EL (cell line): ENCODE measurements around the gene SNAPIN.
"Not testable (repeated sequence)": the region's sequence is repeated elsewhere in the genome, so short reads cannot be mapped to it uniquely, and the experiment has no call there.

ENCODE experiments used
- DNase-seq: peaks from one replicate; pipeline ENCODE4 v3.0.0-alpha.2; 2016

The SNAPIN gene

DNA sequence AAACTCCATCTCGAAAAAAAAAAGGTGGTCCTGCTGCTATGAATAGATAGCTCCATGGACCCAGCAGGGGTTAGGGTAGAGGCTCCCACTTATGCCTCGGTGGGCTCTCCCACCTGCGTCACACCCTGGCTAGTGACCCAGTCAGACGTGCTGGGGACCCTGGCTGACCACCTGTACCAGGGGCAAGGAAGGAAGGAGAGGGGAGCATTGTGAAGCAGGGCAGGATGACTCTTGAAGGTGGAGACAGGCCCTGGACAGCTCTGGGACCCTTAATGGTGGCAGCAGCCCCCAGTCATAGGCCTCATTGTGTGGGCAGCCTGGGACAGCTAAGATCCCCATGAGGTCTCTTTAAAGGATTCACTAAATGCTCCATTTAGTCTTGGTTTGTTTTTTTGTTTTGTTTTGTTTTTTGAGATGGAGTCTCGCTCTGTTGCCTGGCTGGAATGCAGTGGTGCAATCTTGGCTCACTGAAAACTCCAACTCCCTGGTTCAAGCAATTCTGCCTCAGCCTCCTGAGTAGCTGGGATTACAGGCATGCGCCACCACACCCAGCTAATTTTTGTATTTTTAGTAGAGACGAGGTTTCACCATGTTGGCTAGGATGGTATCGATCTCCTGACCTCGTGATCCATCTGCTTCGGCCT is 10.4 kb upstream of the SNAPIN start:
- no peak for DNase-seq

DNA sequence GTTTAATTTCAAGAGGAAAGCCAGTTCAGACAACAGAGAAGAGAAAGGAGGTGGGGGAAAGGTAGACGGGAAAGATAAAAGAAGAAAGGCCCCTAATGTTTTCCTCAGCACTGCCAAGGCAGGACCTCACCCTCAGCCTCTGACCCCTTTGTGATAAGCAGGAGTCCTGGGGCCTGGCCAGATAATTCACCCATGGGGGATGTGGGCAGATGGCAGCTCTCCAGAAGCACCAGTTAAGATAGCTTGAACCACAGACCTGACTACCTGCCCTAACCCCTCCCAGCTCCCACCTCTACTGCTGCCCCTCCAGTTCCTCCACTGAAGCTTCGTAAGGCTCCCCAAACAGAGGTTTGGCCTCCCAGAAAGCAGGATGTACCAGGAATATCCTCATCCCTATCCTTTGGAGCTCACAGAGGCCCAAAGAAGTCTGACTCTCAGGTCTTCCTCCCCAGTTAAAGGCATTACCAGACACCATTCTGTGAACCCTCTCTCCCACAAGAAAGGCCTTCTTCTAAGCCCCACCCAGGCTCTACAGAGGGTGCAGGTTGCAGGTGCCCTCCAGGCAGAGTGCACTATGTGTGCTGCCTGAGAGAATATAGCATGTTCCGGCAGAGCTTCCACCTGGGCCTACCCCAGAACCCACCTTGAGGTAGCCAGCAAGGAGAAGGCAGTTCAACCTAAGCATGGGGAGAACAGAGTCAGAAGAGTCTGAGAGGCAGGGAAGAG is 9.2 kb upstream of the SNAPIN start:
- no peak for DNase-seq

DNA sequence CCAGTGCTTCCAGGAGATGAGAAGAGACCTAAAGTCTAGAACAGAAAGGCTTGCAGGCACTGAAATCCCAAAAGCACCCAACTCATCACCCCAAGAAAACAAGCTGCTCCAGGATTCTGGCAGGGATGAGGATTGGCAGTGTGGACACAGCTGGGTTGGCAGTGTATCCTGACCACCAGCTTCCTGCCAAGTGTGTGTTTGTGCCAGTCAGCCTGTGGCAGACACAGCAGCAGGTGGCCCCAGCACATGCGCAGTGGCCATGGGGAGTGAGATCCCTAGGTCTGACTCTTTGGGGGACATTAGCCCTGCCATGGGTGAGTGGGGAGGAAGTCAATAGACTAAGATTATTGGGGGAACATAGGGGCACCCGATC is 8.7 kb upstream of the SNAPIN start:
- no peak for DNase-seq

DNA sequence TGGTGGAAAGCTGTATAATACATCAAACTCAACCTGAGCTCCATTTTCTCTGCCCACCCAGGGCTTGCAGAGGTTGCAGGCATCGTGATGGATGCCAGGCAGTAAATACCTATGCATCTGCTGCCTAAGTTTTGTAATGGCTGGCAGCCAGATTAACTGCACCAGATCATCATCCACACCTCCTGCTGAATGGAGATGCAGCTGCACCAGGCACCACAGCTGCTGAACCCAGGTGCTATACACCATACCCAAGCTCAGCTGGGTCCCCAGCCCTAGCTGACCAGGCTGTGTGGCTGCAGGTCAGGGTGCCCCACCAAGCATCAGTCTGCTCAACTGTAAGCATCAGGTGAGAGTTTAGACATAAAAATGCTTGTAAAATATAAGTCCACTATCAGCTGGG is 6.7 kb upstream of the SNAPIN start:
- no peak for DNase-seq

DNA sequence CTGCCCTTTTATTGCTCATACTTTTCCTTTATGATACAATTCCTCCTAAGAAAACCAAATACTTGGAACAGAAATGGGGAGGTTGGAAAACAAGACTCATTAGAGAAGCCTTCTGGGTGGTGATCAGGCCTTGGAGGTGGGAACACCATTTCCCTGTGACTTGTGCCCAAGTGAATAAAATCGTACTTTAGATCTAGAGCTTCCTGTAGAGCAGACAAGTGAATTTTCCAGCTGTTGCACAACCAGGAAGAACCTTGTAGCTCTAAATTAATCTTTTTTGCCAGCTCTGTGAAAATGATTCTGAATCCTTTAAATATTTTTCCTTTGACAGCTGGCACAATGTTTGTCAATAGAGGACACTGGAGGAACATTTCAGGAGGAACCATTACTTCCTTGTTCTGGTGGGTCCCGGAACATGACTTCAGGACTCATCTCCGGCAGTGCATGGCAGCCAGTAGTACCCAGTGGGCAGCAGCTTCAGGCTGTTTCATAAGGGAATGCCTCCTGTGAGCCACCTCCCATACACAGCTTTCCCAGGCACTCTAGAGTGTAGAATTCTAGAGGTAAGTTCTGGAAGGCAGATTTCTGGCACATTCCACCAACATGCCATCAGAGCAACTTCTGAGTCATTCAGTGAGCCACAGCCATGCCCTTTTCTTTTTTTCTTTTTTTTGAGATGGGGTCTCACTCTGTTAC is 5.5 kb upstream of the SNAPIN start:
- peak; percentile 73 for DNase-seq

DNA sequence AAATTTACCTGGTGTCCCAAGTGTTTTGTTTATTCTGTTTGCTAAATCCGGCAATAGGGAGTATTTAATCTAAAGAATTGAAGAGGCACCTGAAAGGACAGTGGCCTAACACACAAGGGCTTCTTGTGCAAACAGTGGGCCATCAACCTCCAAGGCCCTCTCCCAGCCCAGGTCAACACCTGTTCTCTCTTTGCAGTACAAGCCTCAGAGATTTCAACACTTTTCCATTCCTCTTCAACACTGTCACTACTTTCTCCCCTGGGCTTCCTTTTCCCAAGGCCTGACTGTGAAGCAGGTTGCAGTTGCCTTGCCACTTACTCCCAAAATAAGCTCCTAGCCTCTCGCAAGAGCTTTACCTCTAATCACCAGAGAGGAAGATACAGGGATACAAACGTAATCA is 3.2 kb upstream of the SNAPIN start:
- DNase-seq: no peak

DNA sequence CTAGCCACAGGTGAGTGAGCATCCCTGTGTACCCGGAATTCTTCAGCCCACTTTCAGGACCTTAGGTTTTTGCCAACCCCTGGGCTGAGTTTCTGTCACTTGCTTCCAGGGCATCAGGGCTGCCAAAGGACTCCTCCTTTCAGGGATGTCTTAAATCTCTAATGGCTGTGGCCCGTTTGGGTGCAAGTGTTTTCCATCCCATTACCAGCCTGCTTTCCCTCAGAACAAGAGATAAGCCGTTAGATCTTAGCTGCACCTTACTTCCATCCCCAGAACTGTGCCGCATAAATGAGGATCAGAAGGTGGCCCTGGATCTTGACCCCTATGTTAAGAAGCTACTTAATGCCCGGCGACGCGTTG is 652 bp downstream of the SNAPIN start:
- no peak for DNase-seq

DNA sequence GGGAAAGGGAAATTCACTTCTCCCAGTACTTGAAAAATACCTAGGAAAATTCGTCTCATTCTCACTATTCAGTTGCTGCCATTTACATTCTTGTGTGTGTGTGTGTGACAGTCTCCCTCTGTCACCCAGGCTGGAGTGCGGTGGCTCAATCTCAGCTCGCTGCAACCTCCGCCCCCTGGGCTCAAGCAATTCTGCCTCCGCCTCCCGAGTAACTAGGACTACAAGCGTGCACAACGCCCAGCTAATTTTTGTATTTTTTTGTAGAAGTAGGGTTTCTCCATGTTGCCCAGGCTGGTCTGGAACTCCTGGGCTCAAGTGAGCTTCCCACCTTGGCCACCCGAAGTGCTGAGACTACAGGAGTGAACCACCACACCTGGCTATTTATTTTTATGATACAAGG is 1.2 kb downstream of the SNAPIN start:
- DNase-seq: no peak

DNA sequence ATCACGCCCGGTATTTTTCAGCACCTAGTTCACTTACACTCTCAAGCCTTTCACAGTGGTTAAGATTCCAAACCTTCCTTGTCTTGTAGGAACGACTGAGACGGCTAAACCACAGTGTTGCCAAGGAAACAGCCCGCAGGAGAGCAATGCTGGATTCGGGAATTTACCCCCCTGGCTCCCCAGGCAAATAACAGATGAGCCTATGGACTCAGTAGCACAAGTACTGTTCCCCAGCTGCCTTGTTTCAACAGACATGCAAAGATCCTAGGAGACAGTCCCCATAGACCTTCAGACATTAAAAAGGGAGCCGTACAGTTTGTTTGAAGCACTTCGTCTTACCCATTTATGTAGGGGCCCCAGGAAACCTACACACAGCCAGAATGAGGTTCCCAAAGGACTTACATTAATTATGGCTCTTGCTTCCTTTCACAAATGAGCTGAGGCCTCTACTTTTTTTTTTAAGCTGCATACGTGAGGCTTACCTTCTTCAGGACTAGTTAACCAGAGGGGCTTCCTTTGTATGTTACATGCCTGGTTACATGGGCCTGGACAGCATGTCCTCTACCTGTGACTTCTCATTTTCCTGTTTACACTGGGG is 2.7 kb downstream of the SNAPIN start:
- DNase-seq: no peak

DNA sequence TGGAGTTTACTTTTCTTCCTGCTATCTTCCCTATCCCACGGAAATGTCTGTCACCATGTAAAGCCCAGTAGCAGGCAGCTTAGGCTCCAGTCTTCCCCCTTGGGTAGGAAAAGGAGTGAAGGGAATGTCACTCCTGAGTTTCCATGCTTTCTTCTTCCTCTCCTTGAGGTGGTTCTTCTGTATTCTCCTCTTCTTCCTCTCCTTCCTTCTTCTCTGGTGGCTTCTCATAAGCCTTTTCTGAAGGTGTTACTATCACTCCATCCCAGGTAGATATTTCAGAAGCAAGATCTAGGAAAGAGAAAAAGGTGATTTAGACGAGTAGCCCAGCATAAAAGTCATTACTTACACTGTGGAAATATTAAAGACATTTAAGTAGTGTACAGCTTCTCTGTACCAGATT is 3.8 kb downstream of the SNAPIN start:
- no peak for DNase-seq

DNA sequence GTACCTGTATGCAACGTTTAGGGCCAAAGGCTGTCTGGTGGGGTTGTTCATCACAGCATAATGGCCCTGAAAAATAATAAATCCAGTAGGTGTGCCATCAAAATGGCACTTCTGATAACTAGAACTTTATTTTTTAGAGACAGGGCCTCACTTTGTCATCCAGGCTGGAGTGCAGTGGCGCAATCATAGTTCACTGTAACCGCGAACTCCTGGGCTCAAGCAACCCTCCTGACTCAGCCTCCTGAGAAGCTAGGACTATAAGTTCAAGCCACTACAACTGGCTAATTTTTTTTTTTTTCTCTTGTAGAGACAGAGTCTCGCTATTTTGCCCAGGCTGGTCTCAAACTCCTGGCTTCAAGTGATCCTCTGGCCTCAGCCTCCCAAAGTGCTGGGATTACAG is 4.7 kb downstream of the SNAPIN start:
- peak; percentile 47 for DNase-seq

DNA sequence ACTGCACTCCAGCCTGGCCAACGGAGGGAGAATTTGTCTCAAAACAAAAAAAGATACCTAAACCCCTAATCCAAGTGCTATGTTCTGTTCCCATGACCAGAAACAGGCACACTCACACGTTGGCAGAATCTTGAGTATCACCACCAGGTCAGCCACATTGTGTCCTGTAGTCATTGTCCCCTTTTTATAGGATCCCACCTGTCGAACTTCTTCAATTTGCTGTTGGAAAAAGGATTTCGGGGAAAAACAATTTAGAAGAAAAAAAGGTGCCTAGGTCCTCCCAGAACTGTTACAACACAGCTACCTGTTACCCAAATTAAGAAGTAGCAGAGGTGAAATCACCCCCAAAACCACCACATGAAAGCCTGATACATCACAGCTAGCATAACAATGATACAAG is 8.9 kb downstream of the SNAPIN start:
- no peak for DNase-seq

DNA sequence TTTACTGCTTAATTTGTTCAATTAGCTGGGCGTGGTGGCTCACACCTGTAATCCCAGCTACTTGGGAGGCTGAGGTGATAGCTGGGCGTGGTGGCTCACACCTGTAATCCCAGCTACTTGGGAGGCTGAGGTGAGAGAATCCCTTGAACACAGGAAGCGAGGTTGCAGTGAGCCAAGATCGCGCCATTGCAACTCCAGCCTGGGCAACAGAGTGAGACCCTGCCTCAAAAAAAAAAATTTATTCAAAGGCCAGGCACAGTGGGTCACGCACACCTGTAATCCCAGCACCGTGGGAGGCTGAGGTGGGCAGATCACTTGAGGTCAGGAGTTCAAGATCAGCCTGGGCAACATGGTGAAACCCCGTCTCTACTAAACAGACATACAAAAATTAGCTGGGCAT is 10.2 kb downstream of the SNAPIN start:
- not testable (repeated sequence) for DNase-seq

DNA sequence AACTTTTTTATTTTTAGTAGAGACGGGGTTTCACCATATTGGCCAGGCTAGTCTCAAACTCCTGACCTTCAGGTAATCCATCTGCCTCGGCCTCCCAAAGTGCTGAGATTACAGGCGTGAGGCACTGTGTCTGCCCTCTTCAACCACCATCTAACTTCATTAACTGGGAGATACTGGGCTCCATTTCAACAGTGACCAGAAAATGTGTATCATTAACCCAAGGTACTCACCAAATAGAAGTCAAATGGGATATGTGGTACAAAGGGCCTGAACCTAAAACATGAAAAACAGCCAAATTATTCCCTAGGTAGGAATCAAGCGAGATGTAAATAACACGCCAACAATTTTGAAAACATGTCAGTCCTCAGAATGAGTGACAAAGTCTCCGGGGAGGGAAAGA is 11.1 kb downstream of the SNAPIN start:
- no peak for DNase-seq

DNA sequence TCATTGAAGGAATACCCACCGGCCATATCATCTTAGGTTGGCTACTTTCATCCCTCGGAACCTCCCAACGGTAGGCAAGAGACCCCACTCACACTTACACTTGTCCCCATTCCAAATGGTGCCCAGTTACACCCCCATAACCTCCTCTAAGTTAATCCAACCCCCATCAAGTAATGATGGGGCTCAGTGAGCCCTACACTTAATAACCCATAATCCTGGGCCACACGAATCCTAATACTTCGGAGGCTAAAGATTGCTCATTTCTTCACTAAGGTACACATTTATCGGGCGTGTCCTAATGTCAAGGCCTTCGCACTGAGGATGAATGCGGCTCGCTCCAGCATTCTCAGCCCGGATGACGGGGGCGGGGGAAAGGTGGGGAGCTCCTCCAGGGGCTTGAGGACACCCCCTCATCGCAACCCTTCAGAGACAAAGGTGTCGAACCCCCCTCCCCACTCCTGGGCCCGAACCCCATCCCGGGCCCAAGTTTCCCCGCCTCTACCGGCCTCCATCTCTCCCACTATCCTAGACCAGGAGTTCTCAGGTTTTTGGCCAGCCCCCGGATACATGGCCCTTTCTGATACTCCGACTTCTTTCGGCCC is 11.9 kb downstream of the SNAPIN start:
- no peak for DNase-seq

DNA sequence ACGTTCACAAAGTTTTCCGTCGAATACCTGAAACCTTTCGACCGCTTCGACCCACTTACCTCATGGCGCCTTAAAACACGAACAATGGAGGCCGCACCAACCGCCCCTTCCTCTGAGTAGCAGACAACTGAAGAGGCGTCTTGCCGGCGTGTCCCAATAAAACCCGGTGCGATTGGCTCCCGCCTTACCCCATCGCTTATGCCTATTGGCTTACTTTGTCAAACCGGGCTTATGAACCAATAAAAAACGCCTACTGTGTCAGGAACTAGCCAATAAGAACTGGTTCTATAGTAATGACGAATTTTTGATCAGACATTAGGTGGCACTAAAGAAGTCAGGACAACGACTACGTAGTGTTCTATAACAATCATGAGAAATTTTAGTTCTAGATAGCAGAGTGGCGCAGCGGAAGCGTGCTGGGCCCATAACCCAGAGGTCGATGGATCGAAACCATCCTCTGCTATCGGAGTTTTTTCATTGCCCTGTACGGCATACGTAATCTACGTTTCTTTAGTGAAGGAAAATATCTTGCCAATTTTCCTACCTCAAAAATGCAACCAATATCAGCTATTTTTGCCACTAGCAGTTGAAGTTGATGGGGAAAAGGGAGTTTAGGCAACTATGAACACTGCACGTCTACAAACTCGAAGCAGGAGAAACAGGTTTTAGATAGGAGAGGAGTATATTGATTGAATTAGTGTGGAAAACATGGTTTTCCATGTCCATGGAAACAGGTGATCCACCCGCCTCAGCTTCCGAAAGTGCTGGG is 12.5 kb downstream of the SNAPIN start, which contains the start of gene ILF2:
Gene ILF2 (minus strand): TSS at position 135 of the 769 bp plus-strand sequence. CDS start 71 bp downstream, at position 64.
- peak; percentile 99 for DNase-seq

DNA sequence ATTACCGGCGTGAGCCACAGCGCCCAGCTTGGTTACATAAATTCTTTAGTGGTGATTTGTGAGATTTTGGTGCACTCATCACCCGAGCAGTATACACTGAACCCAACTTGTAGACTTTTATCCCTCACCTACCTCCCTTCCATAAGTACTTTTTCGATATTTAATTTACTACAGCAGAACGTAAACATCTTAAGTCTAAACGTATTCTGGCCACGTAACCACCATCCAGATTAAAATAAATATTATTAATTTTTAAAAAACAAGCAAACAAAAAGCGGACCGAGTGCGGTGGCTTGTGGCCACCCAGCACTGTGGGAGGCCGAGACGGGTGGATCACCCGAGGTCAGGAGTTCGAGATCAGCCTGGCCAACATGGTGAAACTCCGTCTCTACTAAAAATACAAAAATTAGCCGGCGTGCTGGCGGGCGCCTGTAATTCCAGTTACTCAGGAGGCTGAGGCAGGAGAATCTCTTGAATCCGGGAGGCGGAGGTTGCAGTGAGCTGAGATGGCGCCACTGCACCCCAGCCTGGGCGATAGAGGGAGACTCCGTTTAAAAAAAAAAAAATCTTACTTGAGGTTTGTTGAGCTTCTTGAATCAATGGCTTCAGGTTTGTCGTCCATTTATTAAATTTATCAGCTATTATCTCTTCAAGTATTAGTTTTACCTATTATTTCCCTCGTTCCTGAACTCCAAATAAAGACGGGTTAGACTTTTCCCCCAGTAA is 13.3 kb downstream of the SNAPIN start:
- peak; percentile 80 for DNase-seq

DNA sequence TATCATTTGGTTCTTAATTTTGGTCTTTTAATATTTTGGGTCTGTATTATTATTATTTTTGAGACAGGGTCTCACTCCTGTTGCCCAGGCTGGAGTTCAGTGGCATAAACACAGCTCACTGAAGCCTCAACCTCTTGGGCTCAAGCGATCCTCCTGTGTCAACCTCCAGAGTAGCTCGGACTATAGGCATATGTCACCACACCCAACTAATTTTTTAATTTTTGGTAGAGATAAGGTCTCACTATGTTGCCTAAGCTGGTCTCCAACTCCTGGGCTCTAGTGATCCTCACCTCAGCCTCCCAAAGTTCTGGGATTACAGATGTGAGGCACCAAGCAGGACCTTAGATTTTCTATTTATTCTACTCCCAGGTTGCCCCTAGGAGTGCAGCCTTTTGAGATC is 15.0 kb downstream of the SNAPIN start:
- no peak for DNase-seq

DNA sequence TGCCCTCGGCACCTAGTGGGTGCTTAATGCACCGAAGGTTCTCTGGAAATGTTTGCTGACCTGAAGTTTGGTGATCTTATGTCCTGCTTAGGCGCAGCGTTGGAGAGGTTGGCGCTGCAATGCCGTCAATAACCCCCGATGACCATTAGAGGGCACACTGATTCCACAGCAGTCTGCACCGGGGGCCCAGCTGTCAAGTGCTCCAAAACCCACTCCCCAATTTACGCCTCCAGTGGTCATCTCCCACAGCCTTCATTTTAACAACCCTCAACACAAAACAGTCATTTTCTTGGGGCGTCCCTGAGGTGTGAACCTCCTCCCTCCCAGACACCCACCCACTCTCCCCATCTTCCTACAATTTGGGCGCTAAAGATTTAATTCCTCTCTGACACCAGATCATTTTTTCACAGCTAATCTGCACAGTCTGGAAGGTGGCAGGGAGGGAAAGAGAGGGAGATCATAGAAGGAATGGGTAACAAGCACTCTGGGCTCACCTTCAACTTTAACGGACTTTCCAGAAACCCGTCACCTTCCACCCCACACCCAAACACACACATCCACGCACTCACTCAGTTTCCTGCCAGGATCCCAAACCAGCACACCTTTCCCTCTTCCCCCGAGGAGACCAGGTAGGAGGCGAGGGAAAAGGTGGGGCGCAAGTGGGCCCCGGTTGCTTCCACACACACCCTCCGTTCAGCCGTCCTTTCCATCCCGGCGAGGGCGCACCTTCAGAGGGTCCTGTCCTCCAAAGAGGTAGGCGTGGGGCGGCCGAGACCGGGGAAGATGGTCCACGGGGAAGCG is 19.4 kb downstream of the SNAPIN start:
- peak; percentile 45 for DNase-seq

DNA sequence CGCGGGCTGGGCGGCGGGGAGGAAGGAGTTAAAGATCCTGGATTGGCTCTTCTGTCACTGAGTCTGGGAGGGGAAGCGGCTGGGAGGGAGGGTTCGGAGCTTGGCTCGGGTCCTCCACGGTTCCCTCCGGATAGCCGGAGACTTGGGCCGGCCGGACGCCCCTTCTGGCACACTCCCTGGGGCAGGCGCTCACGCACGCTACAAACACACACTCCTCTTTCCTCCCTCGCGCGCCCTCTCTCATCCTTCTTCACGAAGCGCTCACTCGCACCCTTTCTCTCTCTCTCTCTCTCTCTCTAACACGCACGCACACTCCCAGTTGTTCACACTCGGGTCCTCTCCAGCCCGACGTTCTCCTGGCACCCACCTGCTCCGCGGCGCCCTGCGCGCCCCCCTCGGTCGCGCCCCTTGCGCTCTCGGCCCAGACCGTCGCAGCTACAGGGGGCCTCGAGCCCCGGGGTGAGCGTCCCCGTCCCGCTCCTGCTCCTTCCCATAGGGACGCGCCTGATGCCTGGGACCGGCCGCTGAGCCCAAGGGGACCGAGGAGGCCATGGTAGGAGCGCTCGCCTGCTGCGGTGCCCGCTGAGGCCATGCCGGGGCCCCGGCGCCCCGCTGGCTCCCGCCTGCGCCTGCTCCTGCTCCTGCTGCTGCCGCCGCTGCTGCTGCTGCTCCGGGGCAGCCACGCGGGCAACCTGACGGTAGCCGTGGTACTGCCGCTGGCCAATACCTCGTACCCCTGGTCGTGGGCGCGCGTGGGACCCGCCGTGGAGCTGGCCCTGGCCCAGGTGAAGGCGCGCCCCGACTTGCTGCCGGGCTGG is 20.2 kb downstream of the SNAPIN start, which contains the start of gene NPR1:
Gene NPR1 (plus strand): TSS at position 170 of the 818 bp plus-strand sequence. CDS start 421 bp downstream, at position 591.
- peak; percentile 36 for DNase-seq
